Stomach (tissue), 4 donors: ENCODE data around the gene WNT6.

Experiments
- CTCF ChIP-seq, 7 experiments: fragments of 450-650 bp in 4 of 7; fragments of 200-600 bp in 3 of 7; sonication (generic) in 3 of 7; IDR thresholded peaks; one replicate each; pipeline ENCODE4 v1.5.1; 2016 to 2019; ENCODE audit warnings: antibody characterized with exemption in 7 of 7, control low read depth in 2 of 7, mild to moderate bottlenecking in 1 of 7
- EP300 ChIP-seq: sonication (generic); formaldehyde crosslinking; IDR thresholded peaks from one replicate; pipeline ENCODE4 v1.6.1; 2017; ENCODE audit warnings: antibody characterized with exemption
- POLR2A ChIP-seq, 4 donors: fragments of 450-650 bp; IDR thresholded peaks; one replicate each; pipeline ENCODE4 v1.6.1; 2016; ENCODE audit warnings: antibody characterized with exemption in 4 of 4, control low read depth in 2 of 4, mild to moderate bottlenecking in 1 of 4, moderate library complexity in 1 of 4

- TF ChIP-seq POLR2A (IDR thresholded peaks at IDR 0.05) (no peak), CTCF (IDR thresholded peaks at IDR 0.05) (no peak), EP300 (no peak)
These were observed 35.7 kb downstream of the WNT6 start for GRCh38 chr2:218895326-218895725.
